Hindlimb muscle (tissue), 1 donor: ENCODE results near the gene ARFIP1. TPM values are rescaled to one million over a fixed set of nuclear protein-coding genes. Genes with fewer than 3 reads are reported as not detected.

Experiments used
- DNase-seq: peaks from one replicate; pipeline ENCODE4 v3.0.0-alpha.2; 2013
- polyA plus RNA-seq: library from polyadenylated mRNA; unstranded; fragments of 120-200 nt; gene quantifications from one replicate; pipeline ENCODE4 v1.2.1, GENCODE V29; 2013; ENCODE audit not compliant: insufficient read length

The ARFIP1 gene
- polyA plus RNA-seq, 1 donor: 18.8 TPM

- no peak for DNase-seq
Measured at GRCh38 chr4:152940461-152940860, 160.7 kb downstream of the ARFIP1 start.

GRCh38 chr4:152941411-152941810 is 161.7 kb downstream of the ARFIP1 start:
- no peak for DNase-seq

DNA sequence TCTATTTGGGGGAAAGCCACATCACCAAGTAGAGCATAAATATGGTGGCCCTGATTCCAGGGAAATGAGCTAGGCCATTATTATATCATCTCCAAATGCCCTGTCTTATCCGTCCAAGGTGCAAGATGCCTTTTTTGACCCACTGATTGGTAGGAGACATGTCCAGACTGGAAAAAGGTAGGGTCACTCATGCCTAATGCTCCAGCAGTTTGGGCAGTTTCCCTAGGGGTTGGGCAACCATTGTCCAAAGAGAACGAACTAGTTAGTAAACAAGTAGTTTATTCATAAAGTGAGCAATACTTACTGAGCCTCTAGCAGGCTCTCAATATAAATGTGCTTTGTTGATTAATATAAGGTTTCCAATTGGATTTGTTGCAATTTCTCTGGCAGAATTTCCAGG is 162.6 kb downstream of the ARFIP1 start:
- DNase-seq: no peak

GRCh38 chr4:152943672-152944071 is 163.9 kb downstream of the ARFIP1 start:
- peak; percentile 85 for DNase-seq

- no peak for DNase-seq
Measured at GRCh38 chr4:152944666-152945320, 165.0 kb downstream of the ARFIP1 start.

- no peak for DNase-seq
Measured at GRCh38 chr4:152945639-152946038, 165.9 kb downstream of the ARFIP1 start.

- DNase-seq: no peak
Measured at GRCh38 chr4:152946446-152946845, 166.7 kb downstream of the ARFIP1 start.

DNA sequence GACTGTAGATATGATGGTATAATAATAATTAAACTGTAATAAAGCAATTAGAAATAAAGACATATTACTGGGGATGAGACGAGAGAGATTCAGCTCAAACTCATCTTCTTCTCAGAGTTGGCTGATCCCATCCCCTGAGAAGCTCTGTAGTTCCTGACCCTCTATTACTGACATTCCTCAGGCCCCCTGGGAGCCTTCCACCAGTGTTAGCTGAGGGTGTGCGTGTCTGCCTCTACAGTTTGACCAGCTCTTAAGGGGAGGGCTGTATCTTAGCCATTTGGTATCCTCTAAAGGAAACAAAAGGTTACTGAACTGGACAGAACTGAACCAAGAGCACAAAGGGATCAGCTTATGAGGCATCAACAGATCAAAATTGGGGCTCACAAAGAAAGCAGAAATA is 167.6 kb downstream of the ARFIP1 start:
- no peak for DNase-seq

- no peak for DNase-seq
Measured at GRCh38 chr4:152949930-152950329, 170.2 kb downstream of the ARFIP1 start.

DNA sequence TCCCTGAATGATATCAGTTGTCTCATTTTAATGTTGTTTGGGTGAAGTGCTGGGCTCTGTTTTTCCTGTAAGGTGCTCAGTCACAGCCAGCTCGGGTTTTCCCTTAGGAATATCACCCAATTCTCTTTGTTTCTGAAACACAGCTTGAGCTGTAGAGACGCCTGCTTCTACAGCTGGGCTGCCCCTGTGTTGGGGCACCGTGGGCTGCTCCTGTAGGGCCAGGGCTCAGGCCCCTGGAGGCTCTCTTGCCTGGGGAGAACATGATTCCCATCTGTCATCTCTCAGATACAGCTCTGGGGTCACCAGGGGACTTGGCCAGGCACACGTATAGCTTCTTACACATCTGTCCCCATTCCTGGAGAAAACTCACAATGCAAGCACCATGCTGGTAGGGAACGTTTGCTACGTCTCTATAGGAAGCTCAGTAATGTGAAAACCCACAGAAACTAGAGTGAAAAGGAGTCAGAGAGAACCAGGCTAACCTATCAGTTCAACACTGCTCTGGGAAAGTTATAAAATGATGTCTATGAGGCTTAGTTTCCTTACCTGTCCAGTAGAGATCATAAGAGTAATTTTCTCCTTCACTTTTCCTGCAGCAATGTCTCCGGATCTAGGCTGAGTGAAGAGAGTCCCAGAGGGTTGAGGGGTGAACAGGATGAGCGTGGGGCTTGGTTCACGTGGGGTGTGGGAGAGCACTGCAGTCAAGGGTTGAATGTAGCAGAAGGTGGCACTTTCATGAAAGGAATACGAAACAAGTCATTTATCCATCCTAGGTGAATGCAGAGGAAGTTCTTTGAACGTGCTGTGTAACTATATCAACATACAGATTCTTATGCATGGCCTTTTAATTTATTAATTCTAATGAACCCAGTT is 170.9 kb downstream of the ARFIP1 start:
- DNase-seq: no peak

DNA sequence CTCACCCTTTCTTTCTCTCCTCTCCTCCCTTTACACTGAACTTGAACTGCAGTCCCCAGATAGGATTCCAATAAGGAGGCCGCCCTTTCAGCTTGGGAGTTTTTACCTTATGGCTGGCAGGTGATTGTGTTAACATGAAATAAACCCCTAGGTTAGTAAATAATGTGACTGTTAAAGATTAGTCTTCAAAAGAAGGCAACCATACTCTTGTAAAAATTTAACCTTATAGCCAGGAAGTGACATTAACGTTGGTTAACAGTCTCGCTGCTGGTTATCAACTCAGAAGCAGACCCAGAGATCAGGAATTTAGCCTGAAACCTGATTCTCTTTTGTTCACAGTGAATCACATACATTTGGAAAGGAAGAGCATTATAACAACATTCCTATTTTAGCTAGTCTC is 171.6 kb downstream of the ARFIP1 start:
- no peak for DNase-seq

- no peak for DNase-seq
Measured at GRCh38 chr4:152953514-152953913, 173.8 kb downstream of the ARFIP1 start.

- DNase-seq: no peak
Measured at GRCh38 chr4:152954741-152955140, 175.0 kb downstream of the ARFIP1 start.

DNA sequence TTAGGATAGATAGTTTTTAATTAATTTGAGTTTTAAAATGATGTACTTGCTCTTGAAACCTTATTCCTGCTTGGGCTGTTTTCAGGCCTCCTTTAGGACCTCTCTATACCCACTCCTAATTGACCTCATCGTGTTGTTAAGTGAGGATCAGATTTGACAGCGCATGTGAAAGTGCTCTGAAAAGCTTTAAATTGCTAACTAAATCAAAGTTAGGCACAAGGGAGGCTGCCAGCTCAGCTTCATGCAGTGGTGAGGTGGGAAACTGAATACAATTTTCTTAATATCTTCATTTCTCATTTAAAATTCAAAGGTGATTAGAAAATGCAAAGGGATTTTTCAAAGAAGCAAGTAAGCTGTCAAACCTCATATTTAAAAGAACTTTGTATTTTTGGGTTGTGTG is 176.4 kb downstream of the ARFIP1 start:
- no peak for DNase-seq

DNA sequence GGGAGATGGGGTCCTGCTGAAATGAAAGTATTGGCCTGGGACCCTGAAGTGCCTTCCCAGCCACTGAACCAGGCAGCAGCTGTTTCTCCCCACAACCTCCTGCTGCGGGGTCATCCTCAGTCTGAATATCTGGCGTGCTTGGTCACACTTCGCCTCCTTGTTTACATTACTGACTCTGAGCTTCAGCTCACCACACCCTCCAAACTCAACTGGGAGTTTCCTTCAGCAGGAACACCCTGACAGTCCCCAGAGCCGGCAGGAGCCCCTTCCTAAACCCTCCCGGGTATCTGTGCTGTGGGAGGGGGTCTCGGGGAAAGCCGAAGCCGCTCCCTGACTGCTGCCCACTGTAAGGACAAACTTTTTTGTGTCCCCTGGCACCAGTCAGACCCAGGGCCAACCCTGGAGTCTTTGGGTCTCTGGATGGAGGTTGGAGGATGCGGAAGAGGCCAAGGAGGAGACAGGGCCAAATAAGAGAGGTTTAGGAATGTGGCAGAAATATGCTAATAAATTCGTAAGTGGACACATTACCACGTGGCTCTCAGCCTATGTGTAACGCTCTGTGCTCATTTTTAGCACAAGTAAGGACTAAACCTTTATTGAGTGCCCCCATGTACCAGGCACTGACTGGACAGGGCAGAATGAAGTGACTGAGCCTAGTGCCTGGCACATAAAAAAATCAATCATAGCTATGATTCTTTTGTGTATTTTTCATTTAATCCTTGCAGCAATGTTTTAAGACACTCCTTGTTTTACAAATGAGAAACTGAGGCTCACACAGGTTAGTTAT is 177.1 kb downstream of the ARFIP1 start:
- DNase-seq: no peak

GRCh38 chr4:152957437-152958171 is 177.8 kb downstream of the ARFIP1 start:
- no peak for DNase-seq

- DNase-seq: no peak
Measured at GRCh38 chr4:152959080-152959479, 179.3 kb downstream of the ARFIP1 start.

DNA sequence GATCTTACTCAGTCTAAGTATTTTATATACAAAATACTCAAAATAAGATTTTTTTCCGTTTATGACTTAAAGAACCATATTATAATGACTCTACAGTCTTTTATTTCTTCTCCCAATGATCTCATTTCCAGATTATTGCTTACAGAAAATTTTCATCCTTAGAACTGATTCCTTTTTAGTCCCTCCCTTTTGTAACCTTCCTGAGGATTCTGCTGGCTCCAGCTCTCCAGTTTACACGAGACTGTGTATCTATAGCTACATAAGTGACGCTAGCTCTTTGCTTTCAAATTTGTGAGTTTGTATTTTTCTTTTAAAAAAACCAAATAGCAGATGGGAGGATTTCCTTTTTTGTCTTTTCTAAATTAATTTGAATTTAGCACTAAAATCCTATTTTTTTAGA is 180.3 kb downstream of the ARFIP1 start:
- DNase-seq: no peak

DNA sequence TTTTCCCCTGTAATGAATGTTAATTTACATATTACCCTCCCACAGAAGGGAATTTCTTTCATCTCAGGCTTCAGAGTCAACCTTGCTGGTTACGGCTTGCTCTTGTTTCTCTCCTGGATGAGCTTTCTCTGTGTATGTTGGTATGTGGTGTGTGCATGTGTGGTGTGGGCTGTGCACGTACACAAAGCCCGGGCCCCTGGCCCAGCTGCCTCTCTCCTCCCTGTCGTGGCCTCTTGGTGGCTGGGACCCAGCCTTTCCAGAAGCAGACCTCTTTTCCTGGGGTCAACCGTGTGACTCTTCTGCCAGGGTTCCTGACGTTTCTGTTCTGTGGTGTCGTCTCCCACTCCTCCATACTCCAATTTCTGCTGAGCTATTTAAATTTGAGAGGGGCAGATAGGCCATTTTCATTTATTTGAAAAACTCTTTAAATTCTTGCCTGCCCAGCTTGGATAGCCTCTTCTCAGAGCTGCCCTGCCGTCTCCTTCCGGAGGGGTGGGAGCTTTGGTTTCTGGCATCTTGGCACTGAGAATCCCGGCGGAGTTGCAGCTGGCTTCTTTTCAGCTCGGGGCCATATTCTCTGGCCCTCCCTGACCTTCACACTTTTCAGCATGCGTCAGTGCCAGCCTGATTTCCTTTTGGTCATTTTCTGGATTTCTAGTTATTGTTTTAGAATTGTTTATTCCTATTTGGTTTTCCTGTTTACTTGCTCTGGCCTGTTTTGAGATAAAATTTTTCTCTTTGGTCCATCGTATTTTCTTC is 181.4 kb downstream of the ARFIP1 start:
- DNase-seq: no peak

DNA sequence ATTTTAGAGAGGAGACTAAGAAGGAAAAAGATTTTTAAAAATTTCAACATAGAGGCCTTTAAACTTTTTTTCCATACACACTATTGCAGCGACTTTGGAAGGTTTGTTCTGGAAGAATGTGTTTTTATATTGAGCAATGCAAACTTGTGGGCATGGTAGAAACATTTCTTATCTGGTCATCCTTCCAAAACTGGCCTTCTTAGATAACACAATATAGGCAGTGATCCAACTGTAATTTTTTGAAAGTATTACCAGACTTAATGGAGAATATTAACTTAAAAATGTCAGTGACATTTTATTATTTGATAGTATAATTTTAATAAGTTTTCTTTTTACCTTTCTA is 182.0 kb downstream of the ARFIP1 start:
- no peak for DNase-seq
